ENCODE results near the gene FNDC10.

FNDC10 gene

DNA sequence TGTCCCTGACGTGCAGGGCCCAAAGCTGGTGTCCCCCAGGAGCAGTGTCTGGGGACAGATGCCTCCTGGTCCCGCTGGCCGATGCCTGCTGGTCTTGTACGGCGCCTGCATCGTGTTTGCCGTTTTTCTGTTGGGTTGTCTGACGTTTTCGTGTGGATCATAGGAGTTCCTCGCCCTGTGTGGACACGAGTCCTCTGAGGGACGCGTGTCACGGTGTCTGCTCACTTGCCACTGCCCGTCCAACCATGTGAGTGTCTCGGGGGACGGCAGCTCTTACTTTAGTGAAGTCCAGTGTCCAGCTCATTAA lies 22.8 kb upstream of the FNDC10 start:
- TF ChIP-seq, protein P1, sequence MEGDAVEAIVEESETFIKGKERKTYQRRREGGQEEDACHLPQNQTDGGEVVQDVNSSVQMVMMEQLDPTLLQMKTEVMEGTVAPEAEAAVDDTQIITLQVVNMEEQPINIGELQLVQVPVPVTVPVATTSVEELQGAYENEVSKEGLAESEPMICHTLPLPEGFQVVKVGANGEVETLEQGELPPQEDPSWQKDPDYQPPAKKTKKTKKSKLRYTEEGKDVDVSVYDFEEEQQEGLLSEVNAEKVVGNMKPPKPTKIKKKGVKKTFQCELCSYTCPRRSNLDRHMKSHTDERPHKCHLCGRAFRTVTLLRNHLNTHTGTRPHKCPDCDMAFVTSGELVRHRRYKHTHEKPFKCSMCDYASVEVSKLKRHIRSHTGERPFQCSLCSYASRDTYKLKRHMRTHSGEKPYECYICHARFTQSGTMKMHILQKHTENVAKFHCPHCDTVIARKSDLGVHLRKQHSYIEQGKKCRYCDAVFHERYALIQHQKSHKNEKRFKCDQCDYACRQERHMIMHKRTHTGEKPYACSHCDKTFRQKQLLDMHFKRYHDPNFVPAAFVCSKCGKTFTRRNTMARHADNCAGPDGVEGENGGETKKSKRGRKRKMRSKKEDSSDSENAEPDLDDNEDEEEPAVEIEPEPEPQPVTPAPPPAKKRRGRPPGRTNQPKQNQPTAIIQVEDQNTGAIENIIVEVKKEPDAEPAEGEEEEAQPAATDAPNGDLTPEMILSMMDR (conservative IDR thresholded peaks at IDR 0.05), result no peak
- H3K27ac ChIP-seq, result no peak overlapping the region

DNA sequence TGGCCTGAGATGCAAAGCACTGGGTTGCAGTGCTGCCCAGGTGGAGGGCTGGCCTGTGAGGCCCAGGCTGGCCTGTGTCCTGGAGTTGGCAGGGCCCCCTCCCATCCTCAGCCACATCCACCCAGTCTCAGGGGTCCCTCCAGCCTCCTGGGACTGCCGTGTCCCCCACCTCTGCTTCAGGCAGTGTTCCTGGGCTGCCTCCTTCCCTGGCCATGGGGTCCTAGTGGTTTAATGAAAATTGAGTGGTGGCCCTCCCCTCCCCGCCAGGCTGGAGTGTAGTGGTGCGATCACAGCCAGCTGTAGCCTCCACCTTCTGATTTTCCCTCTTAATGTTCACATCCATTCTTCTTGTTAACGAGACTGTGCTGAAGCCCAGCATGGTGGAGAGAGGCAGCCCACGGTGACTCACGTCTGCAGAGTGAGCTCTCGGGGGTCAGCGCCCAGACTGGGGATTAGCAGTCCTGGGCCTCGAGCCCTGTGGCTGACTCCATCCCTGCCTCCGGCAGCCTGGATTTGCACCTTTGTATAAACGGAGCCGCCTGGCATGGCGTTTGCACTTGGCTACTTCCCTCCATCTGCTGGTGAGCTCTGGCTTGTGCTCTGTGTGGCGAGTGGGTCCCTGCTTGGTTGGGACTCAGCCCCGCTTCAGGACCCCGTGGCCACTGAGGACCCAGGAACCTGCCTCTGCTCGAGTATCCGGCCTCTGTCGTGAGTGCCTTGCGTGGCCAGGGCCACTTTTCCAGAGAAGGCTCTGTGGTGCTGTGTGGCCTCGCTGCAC lies 22.3 kb upstream of the FNDC10 start:
- TF ChIP-seq, protein P1 (conservative IDR thresholded peaks at IDR 0.05), result no peak
- H3K27ac ChIP-seq, result no peak overlapping the region

DNA sequence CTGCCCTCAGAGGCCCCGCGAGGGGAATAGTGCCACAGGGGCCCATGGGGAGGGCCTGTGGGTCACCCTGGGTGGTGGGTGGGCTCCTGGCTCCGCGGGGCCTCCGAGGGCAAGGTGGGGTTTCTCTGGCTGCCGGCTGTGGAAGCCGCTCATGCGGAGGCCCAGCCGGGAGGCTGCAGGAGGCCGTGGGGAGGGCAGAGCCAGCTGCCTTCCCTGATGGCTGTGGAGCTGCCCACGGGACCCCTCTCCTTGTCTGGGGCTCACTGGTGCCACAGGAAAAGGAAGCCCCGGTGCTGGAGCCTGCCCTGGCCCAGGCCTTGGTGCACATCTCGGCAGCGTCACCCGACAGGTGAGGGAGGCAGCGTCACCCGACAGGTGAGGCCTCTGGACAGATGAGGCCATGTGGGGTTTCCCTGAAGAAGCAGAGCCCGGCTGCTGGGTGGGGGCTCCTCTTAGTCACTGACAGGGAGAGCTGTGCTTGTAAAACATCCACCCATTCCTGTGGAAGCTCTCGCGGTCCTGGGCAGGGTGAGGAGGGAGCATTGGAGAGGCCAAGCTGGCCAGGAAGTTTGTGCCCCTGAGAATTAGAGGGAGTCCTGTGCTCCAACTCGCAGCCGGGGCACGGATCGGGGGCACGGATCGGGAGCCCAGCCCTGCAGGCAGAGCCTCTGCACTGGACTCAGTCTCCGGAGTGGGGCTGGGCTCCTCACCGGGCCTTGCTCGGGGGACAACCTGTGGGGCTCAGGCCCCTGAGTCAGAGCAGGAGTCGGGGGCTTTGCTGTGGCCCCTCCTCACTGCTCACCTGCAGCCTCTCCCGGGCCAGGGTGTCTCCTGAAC lies 21.5 kb upstream of the FNDC10 start:
- H3K27ac ChIP-seq, result no peak overlapping the region
- TF ChIP-seq, protein P1 (conservative IDR thresholded peaks at IDR 0.05), result no peak

DNA sequence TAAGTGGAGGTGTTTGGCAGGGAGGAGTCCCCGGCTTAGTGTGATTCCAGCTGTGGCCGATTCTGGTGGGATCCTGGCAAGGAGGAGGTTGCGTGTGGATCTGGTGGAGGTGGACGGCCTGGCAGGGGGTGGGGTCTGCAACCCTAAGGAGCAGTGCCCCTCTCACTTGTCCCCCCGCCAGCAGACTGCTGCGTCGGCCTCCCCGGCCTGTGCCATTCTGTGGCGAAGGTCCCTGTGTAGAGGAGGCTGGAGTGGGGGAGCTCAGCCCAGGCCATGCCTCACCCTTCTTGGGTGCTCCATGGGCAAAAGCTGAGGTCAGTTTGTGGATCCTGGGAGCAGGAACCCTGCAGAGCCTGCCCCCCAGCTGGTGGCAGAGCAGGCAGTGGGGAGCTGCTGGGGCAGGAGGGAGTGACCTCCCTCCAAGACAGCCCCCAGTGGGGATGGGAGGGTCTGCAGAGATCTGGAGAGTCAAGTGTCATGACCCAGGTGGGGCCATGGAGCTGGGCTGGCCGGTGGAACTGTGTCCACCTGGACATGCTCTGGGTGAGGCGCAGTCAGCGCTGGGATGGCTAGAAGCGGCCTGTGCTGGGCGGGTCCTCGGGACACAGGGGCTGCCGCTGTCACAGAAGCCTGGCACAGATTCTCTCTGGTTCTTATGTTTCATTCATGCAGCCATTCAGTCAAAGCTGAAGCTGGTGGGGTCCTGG lies 20.7 kb upstream of the FNDC10 start:
- TF ChIP-seq, protein P1 (conservative IDR thresholded peaks at IDR 0.05), result 0 out of 2 replicates have a peak, but pooled peaks have one; percentile 4
- no peak overlapping the region for H3K27ac ChIP-seq

DNA sequence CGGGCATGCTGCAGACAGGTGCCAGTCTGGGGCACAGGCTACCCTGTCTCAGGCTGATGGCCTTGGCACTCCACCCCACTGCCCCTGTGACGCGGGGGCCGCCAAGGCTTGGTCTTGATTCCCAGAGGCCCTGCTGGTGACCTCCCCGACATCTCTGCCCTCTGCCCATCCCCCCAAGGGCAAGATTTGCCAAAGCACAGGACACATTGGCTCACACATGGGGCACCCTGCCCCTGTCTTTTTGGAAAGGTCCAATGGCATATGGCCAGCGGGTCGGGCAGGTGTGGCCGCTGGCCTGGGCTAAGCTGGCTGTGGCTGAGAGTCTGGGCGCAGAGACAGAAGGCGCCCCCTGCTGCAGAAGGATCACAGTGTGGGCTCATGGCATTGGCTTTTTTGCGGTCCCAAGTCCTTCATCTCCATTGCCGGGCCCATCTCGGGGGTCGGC lies 20.0 kb upstream of the FNDC10 start:
- H3K27ac ChIP-seq, result no peak overlapping the region
- TF ChIP-seq, protein P1 (conservative IDR thresholded peaks at IDR 0.05), result peak; percentile 40; the same call in 1 of the 2 replicates

DNA sequence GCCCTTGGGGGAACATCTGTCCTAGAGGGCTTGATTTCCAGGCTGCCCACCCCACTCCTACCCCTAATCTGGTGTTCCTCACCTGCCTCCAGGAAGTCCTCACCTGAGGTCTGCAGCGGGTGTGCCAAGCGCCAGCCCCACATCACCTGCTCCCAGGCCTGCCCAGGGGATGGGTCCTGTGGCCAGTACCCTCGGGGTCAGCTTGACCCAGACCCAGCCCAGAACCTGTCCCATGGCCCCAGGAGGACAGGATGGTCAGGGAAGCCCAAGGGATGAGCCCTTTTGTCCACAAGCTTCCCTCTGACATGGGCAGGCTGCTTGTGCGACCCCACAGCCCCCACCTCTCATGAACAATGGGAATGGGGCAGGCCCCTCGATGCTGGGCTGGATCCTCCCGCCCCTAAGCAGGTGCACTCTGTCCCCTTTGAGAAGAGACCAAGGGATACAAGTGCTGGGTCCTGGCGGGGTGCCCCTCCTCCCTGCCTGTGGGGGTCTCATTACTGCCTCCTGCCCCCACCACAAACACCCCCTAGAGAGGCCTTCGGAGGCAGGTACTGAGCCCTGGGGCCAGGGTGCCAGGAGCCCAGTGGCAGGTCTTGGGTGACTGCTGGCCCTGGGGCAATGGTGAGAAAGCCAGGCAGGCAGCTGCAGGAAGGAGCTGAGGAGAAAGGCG lies 18.6 kb upstream of the FNDC10 start:
- TF ChIP-seq, protein P1 (conservative IDR thresholded peaks at IDR 0.05), result no peak
- no peak overlapping the region for H3K27ac ChIP-seq

Measured in VCaP (cell line).